Uterus (tissue), 4 donors: ENCODE results near the gene ZCCHC18. TPM values are rescaled to one million over a fixed set of nuclear protein-coding genes. Genes with fewer than 3 reads are reported as not detected.

Experiments
- DNase-seq, 2 donors: peaks; one replicate each; pipeline ENCODE4 v3.0.0-alpha.2; 2019 to 2020
- H3K27ac ChIP-seq, 2 donors: fragments of 200-600 bp; sonication (generic); 1 replicate in 1 of 2; 2 replicates in 1 of 2; pipeline ENCODE4 v1.5.1; 2016 to 2018
- H3K27me3 ChIP-seq, 2 donors: fragments of 200-600 bp; sonication (generic); one replicate each; pipeline ENCODE4 v1.5.1; 2018 to 2019; ENCODE audit warnings: control low read depth in 1 of 2
- H3K36me3 ChIP-seq, 2 donors: fragments of 200-600 bp; sonication (generic); one replicate each; pipeline ENCODE4 v1.5.1; 2019; ENCODE audit warnings: control low read depth in 1 of 2
- H3K4me1 ChIP-seq, 2 donors: fragments of 200-600 bp; sonication (generic); one replicate each; pipeline ENCODE4 v1.5.1; 2018 to 2019; ENCODE audit warnings: control low read depth in 1 of 2
- H3K4me3 ChIP-seq, 2 donors: fragments of 200-600 bp; sonication (generic); 1 replicate in 1 of 2; 2 replicates in 1 of 2; pipeline ENCODE4 v1.5.1; 2018 to 2019; ENCODE audit warnings: mild to moderate bottlenecking in 1 of 2
- H3K9me3 ChIP-seq, 2 donors: fragments of 200-600 bp; sonication (generic); one replicate each; pipeline ENCODE4 v1.5.1; 2019; ENCODE audit warnings: control low read depth in 1 of 2
- POLR2A ChIP-seq, 2 donors: fragments of 450-650 bp; IDR thresholded peaks; one replicate each; pipeline ENCODE4 v1.6.1; 2016; ENCODE audit warnings: antibody characterized with exemption in 2 of 2, mild to moderate bottlenecking in 1 of 2, moderate library complexity in 1 of 2
- intact Hi-C: fragments of 100-400 bp; cut with DNase I; formaldehyde crosslinking; loops from one replicate; pipeline ENCODE4 v1.15.1; 2023; ENCODE audit warnings: low total_unique reads
- total RNA-seq, 4 donors: library from RNA; depleted of rRNA in 3 of 4; stranded (reverse); fragments of >200 nt in 3 of 4; gene quantifications; one replicate each; pipeline versions ENCODE4 v1.1.0 to v1.2.4, GENCODE V29; 2014 to 2023
- TF ChIP-seq, protein P1 (sequence below), 4 experiments: fragments of 200-600 bp in 2 of 4; fragments of 450-650 bp in 2 of 4; sonication (generic) in 2 of 4; IDR thresholded peaks; one replicate each; pipeline ENCODE4 v1.5.1; 2016 to 2019; ENCODE audit warnings: antibody characterized with exemption in 4 of 4, mild to moderate bottlenecking in 2 of 4, moderate library complexity in 1 of 4
- donor health status: DM: yes; HTN: yes; CAD: no.

ZCCHC18 gene
- total RNA-seq, 4 donors from 2014 or later: 3.7 to 7.2 TPM; not detected in 2

GRCh38 chrX:104135677-104136076, 23.4 kb downstream of the ZCCHC18 start:
- Histone ChIP-seq H3K4me1 (no peaks in the 10 kb centered on the region), H3K27ac (no peak overlapping the region), H3K9me3 (no peaks in the 10 kb centered on the region), H3K4me3 (no peak overlapping the region), H3K36me3 (no peaks in the 10 kb centered on the region), H3K27me3 (no peaks in the 10 kb centered on the region)
- no peak for DNase-seq
- intact Hi-C loops: no loop called here
- no peak for TF ChIP-seq POLR2A (IDR thresholded peaks at IDR 0.05)
- TF ChIP-seq, protein P1, sequence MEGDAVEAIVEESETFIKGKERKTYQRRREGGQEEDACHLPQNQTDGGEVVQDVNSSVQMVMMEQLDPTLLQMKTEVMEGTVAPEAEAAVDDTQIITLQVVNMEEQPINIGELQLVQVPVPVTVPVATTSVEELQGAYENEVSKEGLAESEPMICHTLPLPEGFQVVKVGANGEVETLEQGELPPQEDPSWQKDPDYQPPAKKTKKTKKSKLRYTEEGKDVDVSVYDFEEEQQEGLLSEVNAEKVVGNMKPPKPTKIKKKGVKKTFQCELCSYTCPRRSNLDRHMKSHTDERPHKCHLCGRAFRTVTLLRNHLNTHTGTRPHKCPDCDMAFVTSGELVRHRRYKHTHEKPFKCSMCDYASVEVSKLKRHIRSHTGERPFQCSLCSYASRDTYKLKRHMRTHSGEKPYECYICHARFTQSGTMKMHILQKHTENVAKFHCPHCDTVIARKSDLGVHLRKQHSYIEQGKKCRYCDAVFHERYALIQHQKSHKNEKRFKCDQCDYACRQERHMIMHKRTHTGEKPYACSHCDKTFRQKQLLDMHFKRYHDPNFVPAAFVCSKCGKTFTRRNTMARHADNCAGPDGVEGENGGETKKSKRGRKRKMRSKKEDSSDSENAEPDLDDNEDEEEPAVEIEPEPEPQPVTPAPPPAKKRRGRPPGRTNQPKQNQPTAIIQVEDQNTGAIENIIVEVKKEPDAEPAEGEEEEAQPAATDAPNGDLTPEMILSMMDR (IDR thresholded peaks at IDR 0.05): no peak

DNA sequence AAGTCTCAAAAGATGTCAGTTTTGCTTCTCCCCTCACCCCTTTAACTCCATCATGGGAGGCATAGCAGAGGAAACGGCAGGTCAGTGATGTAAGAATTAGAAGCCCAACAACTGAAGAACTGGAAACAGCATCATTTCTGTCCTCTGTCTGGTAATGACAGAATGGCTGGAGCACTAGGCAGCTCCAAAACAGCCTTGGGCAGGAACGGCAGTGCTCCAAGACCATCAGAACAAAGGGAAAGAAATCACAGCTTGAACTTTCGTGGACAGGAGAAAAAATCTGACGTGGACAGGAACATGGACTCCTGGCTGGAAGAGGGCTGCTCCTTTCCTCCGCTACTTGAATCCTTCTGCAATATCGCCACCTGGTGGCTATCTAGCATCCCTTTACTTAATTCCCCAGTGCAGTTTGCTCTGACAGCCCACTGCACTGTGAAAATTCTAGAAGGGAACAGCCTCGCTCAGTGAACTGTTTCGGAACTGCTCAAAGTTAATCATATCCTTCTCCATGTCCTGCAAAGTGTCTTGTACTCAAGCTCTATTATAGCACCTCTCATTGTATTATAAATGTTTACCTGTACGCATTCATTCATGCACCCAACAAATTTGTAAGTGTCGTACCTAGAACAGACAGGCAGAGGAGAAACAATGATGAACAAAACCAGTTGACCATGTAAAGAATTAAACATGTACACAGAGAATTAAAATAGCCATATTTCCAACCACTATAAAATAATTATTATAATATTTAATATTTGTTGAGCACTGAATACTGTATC, 24.1 kb downstream of the ZCCHC18 start:
- peak; percentile 62 to 82 for DNase-seq
- Histone ChIP-seq H3K27me3 (no peaks in the 10 kb centered on the region), H3K36me3 (no peaks in the 10 kb centered on the region), H3K27ac (peak overlapping the region; percentile 65 to 69), H3K4me3 (peak overlapping the region; percentile 12 to 32), H3K4me1 (no peaks in the 10 kb centered on the region), H3K9me3 (no peaks in the 10 kb centered on the region)
- intact Hi-C loops: no loop called here
- TF ChIP-seq POLR2A (IDR thresholded peaks at IDR 0.05): no peak
- TF ChIP-seq, protein P1 (IDR thresholded peaks at IDR 0.05): peak; percentile 64 to 77 (median 73)

DNA sequence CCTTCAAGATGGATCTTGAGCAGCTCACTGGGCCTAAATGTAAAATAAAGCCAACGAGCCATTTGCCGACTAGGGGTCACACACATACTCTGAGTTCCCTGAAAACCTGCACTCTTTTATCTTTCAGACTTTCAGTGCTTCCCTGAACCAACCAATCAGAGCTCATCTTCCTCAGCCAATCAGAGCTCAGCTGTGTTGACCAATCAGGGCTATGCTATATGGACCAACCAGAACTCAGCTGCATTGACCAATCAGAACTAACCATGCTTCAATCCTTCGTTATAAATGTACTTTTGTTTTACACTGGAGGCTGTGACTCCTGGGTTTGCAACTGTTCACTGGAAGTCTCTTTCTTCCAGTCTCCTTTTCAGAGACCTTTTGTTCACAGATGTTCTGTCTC, 25.2 kb downstream of the ZCCHC18 start:
- Histone ChIP-seq H3K36me3 (no peaks in the 10 kb centered on the region), H3K4me3 (no peak overlapping the region), H3K27ac (no peak overlapping the region), H3K9me3 (no peaks in the 10 kb centered on the region), H3K4me1 (no peaks in the 10 kb centered on the region), H3K27me3 (no peaks in the 10 kb centered on the region)
- DNase-seq: no peak
- no peak for TF ChIP-seq POLR2A (IDR thresholded peaks at IDR 0.05)
- TF ChIP-seq, protein P1 (IDR thresholded peaks at IDR 0.05): no peak
- intact Hi-C loops: no loop called here

GRCh38 chrX:104141087-104141760, 28.9 kb downstream of the ZCCHC18 start:
- H3K9me3 ChIP-seq: no peaks in the 10 kb centered on the region
- no peaks in the 10 kb centered on the region for H3K4me1 ChIP-seq
- TF ChIP-seq POLR2A (IDR thresholded peaks at IDR 0.05): no peak
- no peaks in the 10 kb centered on the region for H3K27me3 ChIP-seq
- no peaks in the 10 kb centered on the region for H3K36me3 ChIP-seq
- intact Hi-C loops: no loop called here
- H3K27ac ChIP-seq: no peak overlapping the region
- DNase-seq: no peak
- H3K4me3 ChIP-seq: no peak overlapping the region

DNA sequence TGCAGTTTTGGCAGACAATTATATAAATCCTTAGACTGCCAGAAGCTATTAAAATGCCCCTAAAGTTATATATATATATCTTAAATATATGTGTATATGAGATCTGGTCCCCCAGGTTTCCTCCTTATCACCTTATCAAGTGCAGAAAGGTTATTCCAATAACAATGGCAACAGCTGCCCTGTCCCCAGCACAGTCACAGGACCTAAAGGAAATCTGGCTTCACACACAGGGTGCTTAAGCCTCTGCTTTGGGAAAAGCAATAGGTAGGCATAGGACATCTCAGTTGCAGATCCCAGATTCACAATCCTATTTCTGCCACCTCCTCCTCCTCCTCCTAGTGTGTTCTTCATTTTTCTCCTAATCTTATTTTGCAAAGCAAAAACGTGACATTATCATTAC, 38.7 kb downstream of the ZCCHC18 start:
- Histone ChIP-seq H3K9me3 (no peaks in the 10 kb centered on the region), H3K36me3 (no peaks in the 10 kb centered on the region), H3K4me3 (no peak overlapping the region), H3K27me3 (no peaks in the 10 kb centered on the region), H3K4me1 (no peaks in the 10 kb centered on the region), H3K27ac (no peak overlapping the region)
- TF ChIP-seq, protein P1 (IDR thresholded peaks at IDR 0.05): no peak
- TF ChIP-seq POLR2A (IDR thresholded peaks at IDR 0.05): no peak
- intact Hi-C loops: no loop called here
- DNase-seq: no peak
